ENCODE data around the gene ING3. TPM values are rescaled to one million over a fixed set of nuclear protein-coding genes. Genes with fewer than 3 reads are reported as not detected.

Gene ING3
- total and polyA plus RNA-seq, 9 of the 15 experiments (the other 6 are each of a cell fraction or from before 2014, with no cell fraction given) = 22.8 to 233 (median 50.4) TPM

DNA sequence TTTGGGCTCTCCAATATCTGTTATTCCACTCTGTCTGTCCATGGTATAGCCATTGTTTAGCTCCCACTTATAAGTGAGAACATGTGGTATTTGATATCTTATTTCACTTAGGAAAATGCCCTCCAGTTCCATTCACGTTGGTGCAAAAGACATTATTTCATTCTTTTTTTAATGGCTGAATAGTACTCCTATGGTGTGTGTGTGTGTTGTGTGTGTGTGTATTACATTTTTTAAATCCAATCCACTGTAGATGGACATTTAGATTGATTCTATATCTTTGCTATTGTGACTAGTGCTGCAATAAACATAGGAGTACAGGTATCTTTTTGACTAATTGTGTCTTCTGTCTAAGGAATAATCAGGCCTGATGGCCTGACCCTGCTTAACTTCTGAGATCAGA, 30.5 kb downstream of the ING3 start (continued):
- TF ChIP-seq, protein P1, sequence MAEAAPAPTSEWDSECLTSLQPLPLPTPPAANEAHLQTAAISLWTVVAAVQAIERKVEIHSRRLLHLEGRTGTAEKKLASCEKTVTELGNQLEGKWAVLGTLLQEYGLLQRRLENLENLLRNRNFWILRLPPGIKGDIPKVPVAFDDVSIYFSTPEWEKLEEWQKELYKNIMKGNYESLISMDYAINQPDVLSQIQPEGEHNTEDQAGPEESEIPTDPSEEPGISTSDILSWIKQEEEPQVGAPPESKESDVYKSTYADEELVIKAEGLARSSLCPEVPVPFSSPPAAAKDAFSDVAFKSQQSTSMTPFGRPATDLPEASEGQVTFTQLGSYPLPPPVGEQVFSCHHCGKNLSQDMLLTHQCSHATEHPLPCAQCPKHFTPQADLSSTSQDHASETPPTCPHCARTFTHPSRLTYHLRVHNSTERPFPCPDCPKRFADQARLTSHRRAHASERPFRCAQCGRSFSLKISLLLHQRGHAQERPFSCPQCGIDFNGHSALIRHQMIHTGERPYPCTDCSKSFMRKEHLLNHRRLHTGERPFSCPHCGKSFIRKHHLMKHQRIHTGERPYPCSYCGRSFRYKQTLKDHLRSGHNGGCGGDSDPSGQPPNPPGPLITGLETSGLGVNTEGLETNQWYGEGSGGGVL (CRISPR knock-in tag; IDR thresholded peaks at IDR 0.05) = no peak

DNA sequence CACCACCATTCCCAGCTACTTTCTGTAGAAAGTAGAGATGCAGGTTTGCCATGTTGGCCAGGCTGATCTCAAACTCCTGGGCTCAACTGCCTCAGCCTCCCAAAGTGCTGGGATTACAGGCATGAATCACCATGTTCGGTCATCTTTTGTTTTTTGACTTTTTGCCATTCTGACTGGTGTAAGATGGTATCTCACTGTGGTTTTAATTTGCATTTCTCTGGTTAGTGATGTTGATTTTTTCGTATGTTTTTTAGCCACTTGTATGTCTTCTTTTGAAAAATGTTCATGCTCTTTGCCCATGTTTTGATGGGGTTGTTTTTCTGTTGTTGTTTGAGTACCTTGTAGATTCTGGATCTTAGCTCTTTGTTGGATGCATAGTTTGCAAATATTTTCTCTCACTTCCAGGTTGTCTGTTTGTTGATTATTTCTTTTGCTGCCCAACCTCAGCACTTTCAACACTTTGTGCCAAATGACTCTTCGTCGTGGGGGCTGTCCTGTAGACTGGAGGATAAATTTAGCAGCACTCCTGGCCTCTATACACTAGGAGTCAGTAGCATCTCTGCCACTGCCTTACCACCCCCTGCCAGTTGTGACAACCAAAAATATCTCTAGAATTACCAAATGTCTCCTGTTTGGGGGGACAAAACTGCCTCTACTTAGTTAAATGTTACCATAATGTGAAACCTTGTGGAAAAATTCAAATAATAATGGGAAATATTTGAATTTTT, 31.5 kb downstream of the ING3 start:
- BruUV-seq (replicated peaks) = no TSS peak
- Histone ChIP-seq H3K9me1 (ENCODE audit: control insufficient read depth, insufficient read depth, low read length) (no peaks in the 10 kb centered on the region), H4K20me1 (replicated peaks; ENCODE audit: control insufficient read depth, insufficient read depth, low read length) (no peaks in the 10 kb centered on the region), H3K27me3 (ENCODE audit: control insufficient read depth in 2 of 2, insufficient read depth in 2 of 2, low read length in 2 of 2) (no peaks in the 10 kb centered on the region), H3K27ac (ENCODE audit: extremely low read depth, low read depth, low read length) (no peak overlapping the region), H3K4me1 (replicated peaks in 1 of 2; ENCODE audit: control insufficient read depth in 2 of 2, insufficient read depth in 2 of 2, low read length in 2 of 2) (peaks cover 7 to 41% of the 10 kb centered on the region in 2 experiments), H3K36me3 (ENCODE audit: control insufficient read depth, insufficient read depth, low read length) (no peaks in the 10 kb centered on the region; the same call in 2 of the 3 replicates), H3K4me3 (no peak overlapping the region), H3K79me2 (ENCODE audit: control insufficient read depth, insufficient read depth, low read length) (no peaks in the 10 kb centered on the region), H3K9ac (ENCODE audit: insufficient read depth in 1 of 2, low read depth in 2 of 2, low read length in 2 of 2) (no peak overlapping the region), H3K9me3 (replicated peaks; ENCODE audit: control insufficient read depth, insufficient read depth, low read depth, low read length) (no peaks in the 10 kb centered on the region), H2AFZ (ENCODE audit: low read depth, low read length) (peak overlapping the region; percentile 66), H3K4me2 (ENCODE audit: insufficient read depth, low read length) (no peak overlapping the region)
- peak; percentile 40 for FAIRE-seq
- CTCF ChIA-PET (ENCODE audit: low intra/inter-chr PET ratio) = no interaction called here
- intact Hi-C loops (cut with micrococcal nuclease) (loop anchor here (10.0 kb wide), 2 partner anchors 413 to 563 kb away; partner anchors contain the start of gene FAM3C), in situ Hi-C loops (cut with MboI) (no loop called here)
- ATAC-seq = peak; percentile 60
- POLR2A ChIA-PET = interaction anchor here (0.9 kb wide), 1 partner anchor 8 kb away, joined by 4 read pairs; no protein-coding TSS in a partner anchor
- peak in 1 of 4 experiments; percentile 40 for DNase-seq (ENCODE audit: extremely low read depth in 1 of 4, low spot score in 3 of 4)
- WGBS (ENCODE audit: insufficient coverage, low coverage, missing lambda C conversion rate) = 7% methylated on average over 4 of the region's 4 CpGs
- TF ChIP-seq JUN (IDR thresholded peaks at IDR 0.05; ENCODE audit: borderline replicate concordance, low read depth, low read length) (0 out of 2 replicates have a peak, but pooled peaks have one; percentile 30), JUN (CRISPR knock-in tag; IDR thresholded peaks at IDR 0.05; ENCODE audit: borderline replicate concordance) (no peak), SRF (CRISPR knock-in tag; IDR thresholded peaks at IDR 0.05) (peak in 1 of 2 experiments; percentile 48; a peak in 1 of 4 replicates), THRAP3 (IDR thresholded peaks at IDR 0.05; ENCODE audit: borderline replicate concordance) (peak; percentile 45; the same call in 1 of the 2 replicates), ZNF263 (CRISPR knock-in tag; IDR thresholded peaks at IDR 0.05; ENCODE audit: borderline replicate concordance) (no peak), OTX1 (CRISPR knock-in tag; IDR thresholded peaks at IDR 0.05) (peak; percentile 63; the same call in 1 of the 2 replicates)
- TF ChIP-seq, protein P2, sequence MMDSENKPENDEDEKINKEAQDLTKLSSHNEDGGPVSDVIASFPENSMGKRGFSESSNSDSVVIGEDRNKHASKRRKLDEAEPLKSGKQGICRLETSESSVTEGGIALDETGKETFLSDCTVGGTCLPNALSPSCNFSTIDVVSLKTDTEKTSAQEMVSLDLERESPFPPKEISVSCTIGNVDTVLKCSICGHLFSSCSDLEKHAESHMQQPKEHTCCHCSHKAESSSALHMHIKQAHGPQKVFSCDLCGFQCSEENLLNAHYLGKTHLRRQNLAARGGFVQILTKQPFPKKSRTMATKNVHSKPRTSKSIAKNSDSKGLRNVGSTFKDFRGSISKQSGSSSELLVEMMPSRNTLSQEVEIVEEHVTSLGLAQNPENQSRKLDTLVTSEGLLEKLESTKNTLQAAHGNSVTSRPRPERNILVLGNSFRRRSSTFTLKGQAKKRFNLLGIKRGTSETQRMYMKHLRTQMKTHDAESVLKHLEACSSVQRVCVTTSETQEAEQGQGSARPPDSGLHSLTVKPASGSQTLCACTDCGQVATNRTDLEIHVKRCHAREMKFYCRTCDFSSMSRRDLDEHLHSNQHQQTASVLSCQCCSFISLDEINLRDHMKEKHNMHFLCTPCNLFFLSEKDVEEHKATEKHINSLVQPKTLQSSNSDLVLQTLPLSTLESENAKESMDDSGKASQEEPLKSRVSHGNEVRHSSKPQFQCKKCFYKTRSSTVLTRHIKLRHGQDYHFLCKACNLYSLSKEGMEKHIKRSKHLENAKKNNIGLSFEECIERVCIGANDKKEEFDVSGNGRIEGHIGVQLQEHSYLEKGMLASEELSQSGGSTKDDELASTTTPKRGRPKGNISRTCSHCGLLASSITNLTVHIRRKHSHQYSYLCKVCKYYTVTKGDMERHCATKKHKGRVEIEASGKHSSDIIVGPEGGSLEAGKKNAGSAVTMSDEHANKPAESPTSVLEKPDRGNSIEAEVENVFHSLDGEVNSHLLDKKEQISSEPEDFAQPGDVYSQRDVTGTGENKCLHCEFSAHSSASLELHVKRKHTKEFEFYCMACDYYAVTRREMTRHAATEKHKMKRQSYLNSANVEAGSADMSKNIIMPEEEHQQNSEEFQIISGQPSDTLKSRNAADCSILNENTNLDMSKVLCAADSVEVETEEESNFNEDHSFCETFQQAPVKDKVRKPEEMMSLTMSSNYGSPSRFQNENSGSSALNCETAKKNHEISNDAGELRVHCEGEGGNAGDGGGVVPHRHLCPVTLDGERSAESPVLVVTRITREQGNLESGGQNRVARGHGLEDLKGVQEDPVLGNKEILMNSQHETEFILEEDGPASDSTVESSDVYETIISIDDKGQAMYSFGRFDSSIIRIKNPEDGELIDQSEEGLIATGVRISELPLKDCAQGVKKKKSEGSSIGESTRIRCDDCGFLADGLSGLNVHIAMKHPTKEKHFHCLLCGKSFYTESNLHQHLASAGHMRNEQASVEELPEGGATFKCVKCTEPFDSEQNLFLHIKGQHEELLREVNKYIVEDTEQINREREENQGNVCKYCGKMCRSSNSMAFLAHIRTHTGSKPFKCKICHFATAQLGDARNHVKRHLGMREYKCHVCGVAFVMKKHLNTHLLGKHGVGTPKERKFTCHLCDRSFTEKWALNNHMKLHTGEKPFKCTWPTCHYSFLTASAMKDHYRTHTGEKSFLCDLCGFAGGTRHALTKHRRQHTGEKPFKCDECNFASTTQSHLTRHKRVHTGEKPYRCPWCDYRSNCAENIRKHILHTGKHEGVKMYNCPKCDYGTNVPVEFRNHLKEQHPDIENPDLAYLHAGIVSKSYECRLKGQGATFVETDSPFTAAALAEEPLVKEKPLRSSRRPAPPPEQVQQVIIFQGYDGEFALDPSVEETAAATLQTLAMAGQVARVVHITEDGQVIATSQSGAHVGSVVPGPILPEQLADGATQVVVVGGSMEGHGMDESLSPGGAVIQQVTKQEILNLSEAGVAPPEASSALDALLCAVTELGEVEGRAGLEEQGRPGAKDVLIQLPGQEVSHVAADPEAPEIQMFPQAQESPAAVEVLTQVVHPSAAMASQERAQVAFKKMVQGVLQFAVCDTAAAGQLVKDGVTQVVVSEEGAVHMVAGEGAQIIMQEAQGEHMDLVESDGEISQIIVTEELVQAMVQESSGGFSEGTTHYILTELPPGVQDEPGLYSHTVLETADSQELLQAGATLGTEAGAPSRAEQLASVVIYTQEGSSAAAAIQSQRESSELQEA (IDR thresholded peaks at IDR 0.05; ENCODE audit: low read depth) = 0 out of 2 replicates have a peak, but pooled peaks have one; percentile 41
